HepG2 (cell line): Measurements from ENCODE around the gene PSMB3. TPM values are rescaled to one million over a fixed set of nuclear protein-coding genes. Genes with fewer than 3 reads are reported as not detected.
A peak's percentile ranks its signal among the peaks of the same experiment; 100 is the strongest.

Experiments
- AHDC1 ChIP-seq: sonication (generic); formaldehyde crosslinking; IDR thresholded peaks from 2 replicates; pipeline ENCODE4 v1.5.1; 2020; ENCODE audit warnings: mild to moderate bottlenecking, missing genetic modification reagents, borderline replicate concordance
- CHCHD3 ChIP-seq: sonication (generic); formaldehyde crosslinking; IDR thresholded peaks from 2 replicates; pipeline ENCODE4 v1.8.0; 2022; ENCODE audit warnings: mild to moderate bottlenecking, missing genetic modification reagents, moderate library complexity
- DPF2 ChIP-seq: sonication (generic); formaldehyde crosslinking; IDR thresholded peaks from 2 replicates; pipeline ENCODE4 v1.4.0; 2020; ENCODE audit warnings: mild to moderate bottlenecking, low read depth, missing genetic modification reagents, borderline replicate concordance
- HDAC1 ChIP-seq: sonication (generic); formaldehyde crosslinking; IDR thresholded peaks from 2 replicates; pipeline ENCODE4 v1.5.1; 2020; ENCODE audit warnings: mild to moderate bottlenecking, missing genetic modification reagents
- HNRNPK ChIP-seq: fragments of 200-400 bp; formaldehyde crosslinking; IDR thresholded peaks from 2 replicates; pipeline ENCODE4 v1.6.1; 2018; ENCODE audit warnings: low read length, low read depth, moderate library complexity, mild to moderate bottlenecking; ENCODE audit not compliant: poor library complexity, severe bottlenecking
- KAT2B ChIP-seq: fragments of 150-350 bp; IDR thresholded peaks from 2 replicates; pipeline ENCODE4 v1.6.1; 2014; ENCODE audit warnings: low read depth, low read length, borderline replicate concordance
- KDM3A ChIP-seq: IDR thresholded peaks from 2 replicates; pipeline ENCODE4 v1.6.1; 2018; ENCODE audit warnings: low read depth, missing compliant biosample characterization
- MBD4 ChIP-seq: IDR thresholded peaks from 2 replicates; pipeline ENCODE4 v1.6.1; 2012; ENCODE audit warnings: low read length, inconsistent platforms, borderline replicate concordance
- MTF1 ChIP-seq: sonication (generic); formaldehyde crosslinking; IDR thresholded peaks from 2 replicates; pipeline ENCODE4 v1.5.0; 2020; ENCODE audit warnings: missing genetic modification reagents
- NFATC3 ChIP-seq: sonication (generic); formaldehyde crosslinking; IDR thresholded peaks from 2 replicates; pipeline ENCODE4 v1.5.1; 2020; ENCODE audit warnings: mild to moderate bottlenecking, missing genetic modification reagents
- RAD51 ChIP-seq: fragments of 450-650 bp; IDR thresholded peaks from 2 replicates; pipeline ENCODE4 v1.6.1; 2016; ENCODE audit warnings: borderline replicate concordance
- SETDB1 ChIP-seq: sonication (generic); formaldehyde crosslinking; IDR thresholded peaks from 2 replicates; pipeline ENCODE4 v1.5.1; 2020; ENCODE audit warnings: missing genetic modification reagents, mild to moderate bottlenecking, borderline replicate concordance
- THAP11 ChIP-seq: IDR thresholded peaks from 2 replicates; pipeline ENCODE4 v1.6.1; 2016; ENCODE audit warnings: missing biosample characterization, missing genetic modification reagents
- ZKSCAN1 ChIP-seq: fragments of 150-350 bp; IDR thresholded peaks from 2 replicates; pipeline ENCODE4 v1.6.1; 2014; ENCODE audit warnings: low read length
- ZNF10 ChIP-seq: sonication (generic); formaldehyde crosslinking; IDR thresholded peaks from 2 replicates; pipeline ENCODE4 v1.4.0; 2020; ENCODE audit warnings: mild to moderate bottlenecking, low read depth, missing genetic modification reagents, borderline replicate concordance
- ZNF260 ChIP-seq: sonication (generic); formaldehyde crosslinking; IDR thresholded peaks from 2 replicates; pipeline ENCODE4 v1.4.0; 2020; ENCODE audit warnings: missing genetic modification reagents, low read depth, mild to moderate bottlenecking, borderline replicate concordance
- ZNF280D ChIP-seq: sonication (generic); formaldehyde crosslinking; IDR thresholded peaks from 2 replicates; pipeline ENCODE4 v1.5.1; 2020; ENCODE audit warnings: mild to moderate bottlenecking, missing genetic modification reagents
- ZNF430 ChIP-seq: sonication (generic); formaldehyde crosslinking; IDR thresholded peaks from 2 replicates; pipeline ENCODE4 v1.9.0; 2021; ENCODE audit warnings: mild to moderate bottlenecking, missing genetic modification reagents
- ZNF839 ChIP-seq: sonication (generic); formaldehyde crosslinking; IDR thresholded peaks from 2 replicates; pipeline ENCODE4 v1.4.0; 2020; ENCODE audit warnings: missing genetic modification reagents, mild to moderate bottlenecking, borderline replicate concordance
- ZUFSP ChIP-seq: sonication (generic); formaldehyde crosslinking; IDR thresholded peaks from 2 replicates; pipeline ENCODE4 v1.9.0; 2021; ENCODE audit warnings: missing genetic modification reagents, mild to moderate bottlenecking, borderline replicate concordance
- polyA plus RNA-seq, 8 experiments: library from polyadenylated mRNA; depleted of rRNA in 3 of 8; stranded (reverse) in 7 of 8; unstranded in 1 of 8; fragments of >200 nt; fragmentation: Illumina TruSeq in 4 of 8; extraction: Trizol in 4 of 8; gene quantifications; 2 replicates each; pipeline versions ENCODE4 v1.2.1 to v1.2.3, GENCODE V29; 2011 to 2016; ENCODE audit warnings: low read depth in 4 of 8, missing spikeins in 1 of 8, mixed read lengths in 1 of 8; ENCODE audit not compliant: insufficient read depth in 1 of 8
- total RNA-seq, 5 experiments: library from RNA; depleted of rRNA; stranded (reverse); fragments of >200 nt; fragmentation: Illumina TruSeq; extraction: Trizol; gene quantifications; 2 replicates each; pipeline ENCODE4 v1.2.3, GENCODE V29; 2016; ENCODE audit warnings: low read depth in 1 of 5

PSMB3 gene
- total and polyA plus RNA-seq, 2 of the 13 experiments (the other 11 are each of a cell fraction or from before 2014, with no cell fraction given), result 366 to 517 TPM

- TF ChIP-seq AHDC1 (CRISPR knock-in tag), result no peak
- TF ChIP-seq KAT2B, result no peak
- TF ChIP-seq RAD51, result no peak
- 0 out of 2 replicates have a peak, but pooled peaks have one; percentile 63 for TF ChIP-seq KDM3A
- TF ChIP-seq THAP11, result peak; percentile 77
- TF ChIP-seq HNRNPK, result no peak
- TF ChIP-seq SETDB1 (CRISPR knock-in tag), result no peak
- no peak for TF ChIP-seq ZUFSP (CRISPR knock-in tag)
- no peak for TF ChIP-seq ZNF10 (CRISPR knock-in tag)
- TF ChIP-seq ZNF280D (CRISPR knock-in tag), result no peak; the same call in 1 of the 2 replicates
- TF ChIP-seq HDAC1 (CRISPR knock-in tag), result no peak
- 0 out of 2 replicates have a peak, but pooled peaks have one; percentile 4 for TF ChIP-seq ZNF430 (CRISPR knock-in tag)
- TF ChIP-seq ZNF839, result no peak; the same call in 1 of the 2 replicates
- no peak for TF ChIP-seq NFATC3 (CRISPR knock-in tag)
- peak; percentile 71 for TF ChIP-seq ZKSCAN1
- no peak for TF ChIP-seq CHCHD3 (CRISPR knock-in tag)
- no peak for TF ChIP-seq DPF2 (CRISPR knock-in tag)
- TF ChIP-seq MBD4, result no peak
- TF ChIP-seq ZNF260 (CRISPR knock-in tag), result no peak; the same call in 1 of the 2 replicates
- no peak for TF ChIP-seq MTF1 (CRISPR knock-in tag)
These were observed 683 bp upstream of the PSMB3 start (continued) for GRCh38 chr17:38751808-38752307.
